SK-N-SH (cell line): Measurements from ENCODE around the gene ABCC4. TPM values are rescaled to one million over a fixed set of nuclear protein-coding genes. Genes with fewer than 3 reads are reported as not detected.

Experiments
- CHD2 ChIP-seq: fragments of 150-350 bp; IDR thresholded peaks from 2 replicates; pipeline ENCODE4 v1.6.1; 2018; ENCODE audit warnings: low read length; ENCODE audit not compliant: partially characterized antibody
- CTCF ChIP-seq: fragments of 200-600 bp; sonication (generic); IDR thresholded peaks from 2 replicates; pipeline ENCODE4 v1.6.1; 2017; ENCODE audit warnings: antibody characterized with exemption, mild to moderate bottlenecking, moderate library complexity
- FOXJ3 ChIP-seq: sonication (generic); formaldehyde crosslinking; IDR thresholded peaks from 2 replicates; pipeline ENCODE4 v1.5.1; 2020; ENCODE audit warnings: mild to moderate bottlenecking, missing genetic modification reagents
- FOXM1 ChIP-seq: IDR thresholded peaks from 2 replicates; pipeline ENCODE4 v1.4.0; 2012; ENCODE audit warnings: low read depth, mild to moderate bottlenecking
- GABPA ChIP-seq: IDR thresholded peaks from 2 replicates; pipeline ENCODE4 v1.4.0; 2012; ENCODE audit warnings: low read depth, mild to moderate bottlenecking
- MAX ChIP-seq: IDR thresholded peaks from 2 replicates; pipeline ENCODE4 v1.4.0; 2012; ENCODE audit warnings: low read depth
- MEF2A ChIP-seq: IDR thresholded peaks from 2 replicates; pipeline ENCODE4 v1.4.0; 2012; ENCODE audit warnings: low read depth, borderline replicate concordance
- MXI1 ChIP-seq: IDR thresholded peaks from 2 replicates; pipeline ENCODE4 v1.6.1; 2012; ENCODE audit warnings: mild to moderate bottlenecking, low read depth, low read length, improper control_type of control experiment
- POLR2AphosphoS5 ChIP-seq: IDR thresholded peaks from 2 replicates; pipeline ENCODE4 v1.6.1; 2012; ENCODE audit warnings: low read depth, low read length
- RCOR1 ChIP-seq: fragments of 150-350 bp; IDR thresholded peaks from 2 replicates; pipeline ENCODE4 v1.6.1; 2017; ENCODE audit warnings: antibody characterized with exemption, low read length
- RFX5 ChIP-seq: IDR thresholded peaks from 2 replicates; pipeline ENCODE4 v1.6.1; 2012; ENCODE audit warnings: mild to moderate bottlenecking, improper control_type of control experiment, low read length
- RXRA ChIP-seq: IDR thresholded peaks from 2 replicates; pipeline ENCODE4 v1.4.0; 2012; ENCODE audit warnings: low read depth, mild to moderate bottlenecking, borderline replicate concordance
- SIN3A ChIP-seq: IDR thresholded peaks from 2 replicates; pipeline ENCODE4 v1.6.1; 2012; ENCODE audit warnings: low read depth, mild to moderate bottlenecking, low read length, moderate library complexity, borderline replicate concordance
- SMC3 ChIP-seq: IDR thresholded peaks from 2 replicates; pipeline ENCODE4 v1.6.1; 2012; ENCODE audit warnings: low read depth, low read length, improper control_type of control experiment
- TAF1 ChIP-seq: IDR thresholded peaks from 2 replicates; pipeline ENCODE4 v1.6.1; 2012; ENCODE audit warnings: low read depth, mild to moderate bottlenecking, low read length, moderate library complexity, borderline replicate concordance
- TCF12 ChIP-seq: IDR thresholded peaks from 2 replicates; pipeline ENCODE4 v1.4.0; 2012
- TEAD4 ChIP-seq: IDR thresholded peaks from 2 replicates; pipeline ENCODE4 v1.4.0; 2012; ENCODE audit warnings: mild to moderate bottlenecking, borderline replicate concordance; ENCODE audit not compliant: insufficient read depth
- USF1 ChIP-seq: IDR thresholded peaks from 2 replicates; pipeline ENCODE4 v1.4.0; 2012; ENCODE audit warnings: low read depth, borderline replicate concordance
- YY1 ChIP-seq: IDR thresholded peaks from 2 replicates; pipeline ENCODE4 v1.4.0; 2012; ENCODE audit warnings: low read depth, mild to moderate bottlenecking
- polyA plus RNA-seq, 3 experiments: library from polyadenylated mRNA; depleted of rRNA; stranded (reverse); fragments of >200 nt; gene quantifications; 2 replicates each; pipeline ENCODE4 v1.2.3, GENCODE V29; 2012
- TF ChIP-seq, protein P1 (sequence below): fragments of 150-350 bp; IDR thresholded peaks from 2 replicates; pipeline ENCODE4 v1.6.1; 2017; ENCODE audit warnings: antibody characterized with exemption, low read length, low read depth, borderline replicate concordance
- TF ChIP-seq, protein P2 (sequence below): fragments of 150-350 bp; IDR thresholded peaks from 2 replicates; pipeline ENCODE4 v1.6.1; 2016; ENCODE audit warnings: mild to moderate bottlenecking, low read depth, low read length

Gene ABCC4
- polyA plus RNA-seq, 1 of the 3 experiments (the other 2 are of a cell fraction): 7.8 TPM

DNA sequence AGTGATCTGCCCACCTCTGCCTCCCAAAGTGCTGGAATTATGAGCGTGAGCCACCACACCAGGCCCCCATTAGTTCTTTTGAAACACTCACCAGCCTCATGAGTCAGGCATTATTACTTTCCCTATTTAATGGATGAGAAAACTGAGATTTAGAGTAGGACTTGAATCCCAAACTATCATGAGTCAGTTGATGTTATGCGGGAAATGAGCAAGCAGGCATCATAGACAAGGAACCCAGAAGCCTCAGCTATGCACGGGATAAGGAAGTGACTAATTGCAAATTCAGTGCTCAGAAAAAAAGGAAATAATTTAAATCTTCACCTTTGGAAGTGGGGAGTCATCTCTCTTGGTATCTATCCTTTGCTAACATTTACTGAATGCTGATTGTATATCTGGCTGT, 217.5 kb downstream of the ABCC4 start (continued):
- TF ChIP-seq TAF1 (no peak), RCOR1 (no peak), TEAD4 (no peak), TCF12 (peak; percentile 29), RXRA (no peak), SIN3A (no peak), RFX5 (no peak), CTCF (no peak), MEF2A (no peak), GABPA (no peak), MXI1 (no peak), FOXJ3 (CRISPR knock-in tag) (no peak), POLR2AphosphoS5 (no peak), CHD2 (no peak), MAX (no peak), USF1 (no peak), SMC3 (no peak), FOXM1 (peak; percentile 55; the same call in 1 of the 2 replicates), YY1 (no peak)
- TF ChIP-seq, protein P1, sequence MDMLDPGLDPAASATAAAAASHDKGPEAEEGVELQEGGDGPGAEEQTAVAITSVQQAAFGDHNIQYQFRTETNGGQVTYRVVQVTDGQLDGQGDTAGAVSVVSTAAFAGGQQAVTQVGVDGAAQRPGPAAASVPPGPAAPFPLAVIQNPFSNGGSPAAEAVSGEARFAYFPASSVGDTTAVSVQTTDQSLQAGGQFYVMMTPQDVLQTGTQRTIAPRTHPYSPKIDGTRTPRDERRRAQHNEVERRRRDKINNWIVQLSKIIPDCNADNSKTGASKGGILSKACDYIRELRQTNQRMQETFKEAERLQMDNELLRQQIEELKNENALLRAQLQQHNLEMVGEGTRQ: no peak
- TF ChIP-seq, protein P2, sequence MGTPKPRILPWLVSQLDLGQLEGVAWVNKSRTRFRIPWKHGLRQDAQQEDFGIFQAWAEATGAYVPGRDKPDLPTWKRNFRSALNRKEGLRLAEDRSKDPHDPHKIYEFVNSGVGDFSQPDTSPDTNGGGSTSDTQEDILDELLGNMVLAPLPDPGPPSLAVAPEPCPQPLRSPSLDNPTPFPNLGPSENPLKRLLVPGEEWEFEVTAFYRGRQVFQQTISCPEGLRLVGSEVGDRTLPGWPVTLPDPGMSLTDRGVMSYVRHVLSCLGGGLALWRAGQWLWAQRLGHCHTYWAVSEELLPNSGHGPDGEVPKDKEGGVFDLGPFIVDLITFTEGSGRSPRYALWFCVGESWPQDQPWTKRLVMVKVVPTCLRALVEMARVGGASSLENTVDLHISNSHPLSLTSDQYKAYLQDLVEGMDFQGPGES: no peak
